Epithelial cell of prostate (primary cell): ENCODE measurements around the gene ORMDL2.

Source experiments
- DNase-seq: peaks from one replicate; pipeline ENCODE4 v3.0.0-alpha.2; 2011; ENCODE audit warnings: low read depth, low spot score
- H3K27ac ChIP-seq: fragments of 450-650 bp; 2 replicates; pipeline ENCODE4 v1.5.1; 2017; ENCODE audit warnings: mild to moderate bottlenecking

Gene ORMDL2

GRCh38 chr12:55817345-55818139, at the start of gene ORMDL2, which contains the start of gene SARNP:
Gene ORMDL2 (plus strand): TSS chr12:55818041. CDS start chr12:55819000, 959 bp downstream.
Gene SARNP (minus strand): TSS chr12:55817724. CDS start chr12:55817701, 23 bp downstream.
- DNase-seq, result peak; percentile 99
- peak within 1 kb of the TSS; percentile 76 for H3K27ac ChIP-seq

GRCh38 chr12:55771736-55772135, 46.1 kb upstream of the ORMDL2 start:
- DNase-seq, result no peak
- no peak overlapping the region for H3K27ac ChIP-seq

- DNase-seq, result no peak
- no peak overlapping the region for H3K27ac ChIP-seq
Measured at GRCh38 chr12:55777856-55778255, 40.0 kb upstream of the ORMDL2 start.

- no peak for DNase-seq
- no peak overlapping the region for H3K27ac ChIP-seq
Measured at GRCh38 chr12:55780685-55781084, 37.2 kb upstream of the ORMDL2 start.

DNA sequence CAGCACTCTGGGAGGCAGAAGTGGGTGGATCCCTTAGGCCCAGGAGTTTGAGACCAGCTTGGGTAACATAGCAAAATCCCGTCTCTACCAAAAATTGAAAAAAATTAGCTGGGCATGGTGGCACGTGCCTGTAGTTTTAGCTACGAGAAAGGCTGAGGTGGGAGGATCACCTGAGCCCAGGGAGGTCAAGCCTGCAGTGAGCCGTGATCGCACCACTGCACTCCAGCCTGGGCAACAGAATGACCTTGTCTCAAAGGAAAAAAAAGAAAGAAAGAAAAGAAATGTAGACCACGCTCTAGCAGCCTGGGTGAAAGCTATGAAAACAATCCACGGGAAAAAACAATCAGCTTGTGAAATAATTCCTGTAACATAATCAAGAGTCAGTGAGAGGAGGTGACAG, 29.3 kb upstream of the ORMDL2 start:
- DNase-seq, result no peak
- no peak overlapping the region for H3K27ac ChIP-seq

GRCh38 chr12:55789171-55789570, 28.7 kb upstream of the ORMDL2 start:
- DNase-seq, result no peak
- H3K27ac ChIP-seq, result no peak overlapping the region

DNA sequence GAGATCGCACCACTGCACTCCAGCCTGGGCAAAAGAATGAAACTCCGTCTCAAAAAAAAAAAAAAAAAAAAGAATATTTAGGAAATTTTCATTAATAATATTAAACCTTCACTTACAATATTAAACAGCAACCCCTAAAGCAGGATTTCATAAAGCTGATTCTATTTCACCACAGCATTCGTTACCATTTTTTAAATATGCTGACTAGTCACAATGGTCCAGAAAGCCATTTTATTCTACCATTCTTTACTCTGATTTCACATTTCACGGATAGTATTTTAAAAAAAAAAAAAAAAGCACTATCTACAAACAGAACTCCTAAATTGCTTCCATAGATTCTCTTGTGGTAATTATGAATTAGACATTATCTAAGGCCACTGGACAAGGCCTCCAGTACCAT, 27.9 kb upstream of the ORMDL2 start:
- H3K27ac ChIP-seq, result no peak overlapping the region

GRCh38 chr12:55795950-55796349, 21.9 kb upstream of the ORMDL2 start:
- no peak overlapping the region for H3K27ac ChIP-seq
- no peak for DNase-seq

More for the DNA sequence above, 27.9 kb upstream of the ORMDL2 start:
- DNase-seq, result no peak

- no peak overlapping the region for H3K27ac ChIP-seq
- no peak for DNase-seq
Measured at GRCh38 chr12:55797068-55797467, 20.8 kb upstream of the ORMDL2 start.

GRCh38 chr12:55797550-55797949, 20.3 kb upstream of the ORMDL2 start:
- no peak for DNase-seq

DNA sequence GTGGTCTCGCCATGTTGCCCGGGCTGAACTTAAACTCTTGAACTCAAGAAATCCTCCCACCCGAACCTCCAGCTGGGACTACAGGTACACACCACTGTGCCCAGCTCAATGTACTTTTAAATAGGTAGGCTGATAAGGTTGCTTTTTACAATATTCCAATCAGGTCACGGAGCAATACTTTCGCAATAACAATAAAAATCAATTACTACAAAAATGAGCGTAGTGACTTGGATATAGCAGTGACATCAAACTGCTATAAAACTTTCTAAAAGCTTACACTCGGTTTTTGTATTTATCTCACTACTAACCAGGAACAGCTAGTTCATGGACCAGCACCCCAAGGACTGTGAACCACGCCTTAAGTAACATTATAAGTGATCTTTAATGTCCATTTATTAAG, 10.9 kb upstream of the ORMDL2 start:
- no peak overlapping the region for H3K27ac ChIP-seq
- no peak for DNase-seq

More at GRCh38 chr12:55797550-55797949, 20.3 kb upstream of the ORMDL2 start:
- H3K27ac ChIP-seq, result no peak overlapping the region

DNA sequence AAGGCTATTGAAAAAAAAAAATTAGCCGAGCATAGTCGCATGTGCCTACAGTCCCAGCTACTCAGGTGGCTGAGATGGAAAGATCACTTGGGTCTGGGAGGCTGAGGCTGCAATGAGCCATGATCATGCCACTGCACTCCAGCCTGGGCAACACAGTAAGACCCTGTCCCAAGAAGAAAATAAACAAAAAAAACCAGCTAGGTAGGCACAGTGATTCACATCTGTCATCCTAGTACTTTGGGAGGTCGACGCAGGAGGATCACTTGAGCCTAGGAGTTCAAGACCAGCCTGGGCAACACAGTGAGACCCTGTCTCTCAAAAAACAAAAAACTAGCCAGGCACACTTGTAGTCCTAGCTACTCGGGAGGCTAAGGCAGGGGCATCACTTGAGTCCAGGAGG, 8.6 kb upstream of the ORMDL2 start:
- no peak for DNase-seq
- H3K27ac ChIP-seq, result no peak overlapping the region

- DNase-seq, result no peak
- no peak overlapping the region for H3K27ac ChIP-seq
Measured at GRCh38 chr12:55812088-55812487, 5.8 kb upstream of the ORMDL2 start.

DNA sequence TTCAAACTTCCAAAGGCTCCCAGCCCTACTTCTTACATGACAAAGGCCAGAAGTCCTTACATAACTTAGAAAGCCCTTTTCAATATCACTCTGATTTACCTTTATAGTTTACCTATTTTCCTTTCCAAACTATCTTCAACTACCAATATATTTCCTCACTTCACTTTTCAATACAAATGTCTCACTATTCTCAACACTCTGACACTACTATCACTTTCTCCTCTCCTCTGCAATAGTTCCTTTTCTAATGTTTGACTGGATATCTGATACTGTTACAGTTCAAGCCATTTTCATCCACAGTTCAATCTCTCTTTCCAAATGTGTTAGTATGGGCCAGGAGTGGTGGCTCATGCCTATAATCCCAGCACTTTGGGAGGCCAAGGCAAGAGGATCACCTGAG, 3.6 kb upstream of the ORMDL2 start:
- no peak overlapping the region for H3K27ac ChIP-seq
- no peak for DNase-seq

GRCh38 chr12:55815473-55815872, 2.4 kb upstream of the ORMDL2 start:
- DNase-seq, result no peak
- H3K27ac ChIP-seq, result no peak overlapping the region

DNA sequence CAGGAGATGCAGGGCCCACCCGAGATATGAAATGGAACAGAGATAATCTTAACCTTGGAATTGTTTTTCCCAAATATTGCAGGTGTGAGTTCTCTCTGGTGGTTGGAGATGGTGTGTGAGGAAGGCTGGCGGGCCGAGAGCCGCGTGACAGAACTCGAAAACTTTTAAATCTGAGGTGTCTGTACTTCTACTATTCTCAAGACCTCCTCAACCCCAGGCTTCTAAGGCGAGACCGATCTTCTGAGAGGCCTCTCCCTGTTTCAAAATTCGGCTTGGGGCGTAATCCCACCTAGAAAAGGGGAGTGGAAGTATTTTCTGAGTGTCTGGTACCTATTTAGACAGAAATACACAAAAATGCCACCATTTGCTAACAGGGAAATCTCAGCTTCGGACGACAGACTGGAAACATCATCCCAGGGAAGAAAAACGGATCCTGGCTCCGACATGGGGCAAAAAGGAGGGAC, 928 bp upstream of the ORMDL2 start:
- H3K27ac ChIP-seq, result peak overlapping the region; percentile 76
- DNase-seq, result no peak

DNA sequence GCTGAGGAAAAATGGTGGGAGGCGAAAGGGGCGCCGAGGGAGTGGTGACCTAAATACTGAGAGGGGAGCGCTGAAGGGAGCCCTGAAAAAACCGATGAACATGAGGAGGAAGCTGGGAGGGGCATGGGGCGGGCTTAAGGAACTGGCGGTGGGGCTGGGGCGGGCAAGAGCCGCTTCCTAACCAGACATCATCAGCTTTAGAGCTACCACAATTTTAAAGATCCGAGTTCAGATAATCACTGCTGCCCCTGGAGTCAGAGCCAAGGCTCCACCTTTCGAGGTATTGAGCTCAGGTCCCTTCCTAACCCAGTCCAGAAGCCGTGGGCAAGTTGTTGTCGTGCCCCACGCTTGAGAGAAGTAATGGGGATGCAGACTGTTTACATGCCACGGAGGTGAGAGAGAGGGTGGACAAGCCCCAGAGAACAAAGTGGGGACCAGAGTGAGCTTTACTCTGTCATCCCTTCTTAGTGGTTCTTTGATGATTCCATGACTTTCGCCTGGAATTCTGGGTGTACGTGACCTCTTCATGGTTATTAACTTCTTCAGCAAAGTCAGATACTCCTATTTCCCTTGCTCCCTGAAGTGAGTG, 393 bp downstream of the ORMDL2 start:
- DNase-seq, result no peak
- H3K27ac ChIP-seq, result peak overlapping the region; percentile 76

DNA sequence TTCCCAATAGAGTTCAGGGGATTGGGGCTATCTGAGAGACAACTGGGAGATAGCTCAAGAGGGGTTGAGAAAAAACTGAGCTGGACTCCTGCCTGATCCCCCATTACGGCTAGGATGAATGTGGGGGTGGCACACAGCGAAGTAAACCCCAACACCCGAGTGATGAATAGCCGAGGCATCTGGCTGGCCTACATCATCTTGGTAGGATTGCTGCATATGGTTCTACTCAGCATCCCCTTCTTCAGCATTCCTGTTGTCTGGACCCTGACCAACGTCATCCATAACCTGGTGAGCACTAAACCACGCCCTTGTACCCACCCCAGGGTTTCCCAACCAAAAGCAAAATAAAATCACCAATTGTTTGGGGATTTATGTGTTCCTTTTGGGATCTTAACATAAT, 1.0 kb downstream of the ORMDL2 start:
- no peak for DNase-seq
- H3K27ac ChIP-seq, result peak overlapping the region; percentile 76

DNA sequence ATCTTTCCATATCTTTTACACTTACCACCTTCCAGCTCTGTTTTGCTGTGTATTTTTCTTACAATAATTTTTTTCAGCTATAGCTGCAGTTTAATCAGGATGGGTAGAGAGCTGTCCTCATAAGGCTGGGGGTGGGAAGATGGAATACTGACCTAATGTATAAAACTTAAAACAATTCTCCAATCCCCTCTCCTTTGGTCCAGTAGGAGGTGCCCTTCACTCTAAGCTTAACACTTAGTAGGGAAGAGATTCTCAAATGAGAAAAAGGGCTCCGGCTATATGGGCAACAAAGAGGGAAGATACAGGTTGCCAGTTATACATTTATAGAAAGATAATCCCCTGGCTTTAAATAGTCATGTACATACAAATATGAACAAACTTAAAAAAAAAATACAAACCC, 2.8 kb downstream of the ORMDL2 start:
- DNase-seq, result no peak

DNA sequence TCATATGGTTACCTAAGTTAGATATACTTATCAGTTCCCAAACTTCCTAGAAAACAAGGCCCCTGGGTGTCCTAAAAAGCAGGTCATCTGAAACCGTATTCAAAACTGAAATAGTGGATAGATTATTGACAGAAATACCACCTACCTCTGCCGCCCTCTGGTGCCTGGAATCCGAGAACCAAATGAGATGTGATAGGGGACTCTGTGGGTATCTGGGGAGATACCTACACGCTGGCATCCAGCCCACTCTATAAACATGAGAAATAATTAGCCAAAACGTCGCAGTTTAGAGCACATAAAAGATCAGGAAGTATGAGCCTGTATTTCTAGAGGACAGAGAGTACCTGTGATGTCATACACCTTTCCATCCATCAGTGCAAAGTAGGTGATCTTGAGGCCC, 4.4 kb downstream of the ORMDL2 start:
- H3K27ac ChIP-seq, result peak overlapping the region; percentile 1
- no peak for DNase-seq

More for the DNA sequence above, 2.8 kb downstream of the ORMDL2 start:
- no peak overlapping the region for H3K27ac ChIP-seq

- H3K27ac ChIP-seq, result peak overlapping the region; percentile 16
- DNase-seq, result no peak
Measured at GRCh38 chr12:55823419-55823818, 5.6 kb downstream of the ORMDL2 start.

DNA sequence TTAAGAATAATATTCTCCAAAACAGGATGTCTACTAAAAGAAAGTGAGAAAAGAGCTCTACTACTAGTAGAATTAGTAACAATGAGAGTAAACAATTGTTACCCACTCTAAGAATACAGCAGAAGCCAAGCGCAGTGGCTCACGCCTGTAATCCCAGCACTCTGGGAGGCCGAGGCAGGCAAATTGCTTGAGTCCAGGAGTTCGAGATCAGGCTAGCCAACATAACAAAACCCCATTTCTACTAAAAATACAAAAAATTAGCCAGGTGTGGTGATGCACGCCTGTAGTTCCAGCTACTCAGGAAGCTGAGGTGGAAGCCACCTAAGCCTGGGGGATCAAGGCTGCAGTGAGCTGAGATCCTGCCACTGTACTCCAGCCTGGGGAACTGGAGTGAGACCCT, 6.9 kb downstream of the ORMDL2 start:
- no peak for DNase-seq
- no peak overlapping the region for H3K27ac ChIP-seq
